Astrocyte (in vitro differentiated cells and primary cell): Measurements from ENCODE around the gene BST1.
"Not testable (repeated sequence)": the region's sequence is repeated elsewhere in the genome, so short reads cannot be mapped to it uniquely, and the experiment has no call there.

ENCODE experiments used
- EZH2 ChIP-seq: IDR thresholded peaks from 2 replicates; pipeline ENCODE4 v1.6.1; 2012; ENCODE audit warnings: mild to moderate bottlenecking, low read length, inconsistent platforms; ENCODE audit not compliant: insufficient read depth
- TF ChIP-seq, protein P1 (sequence below): IDR thresholded peaks from 2 replicates; pipeline ENCODE4 v1.5.1; 2011; ENCODE audit warnings: low read depth, mild to moderate bottlenecking, inconsistent platforms, low read length, moderate library complexity; ENCODE audit not compliant: insufficient read depth

DNA sequence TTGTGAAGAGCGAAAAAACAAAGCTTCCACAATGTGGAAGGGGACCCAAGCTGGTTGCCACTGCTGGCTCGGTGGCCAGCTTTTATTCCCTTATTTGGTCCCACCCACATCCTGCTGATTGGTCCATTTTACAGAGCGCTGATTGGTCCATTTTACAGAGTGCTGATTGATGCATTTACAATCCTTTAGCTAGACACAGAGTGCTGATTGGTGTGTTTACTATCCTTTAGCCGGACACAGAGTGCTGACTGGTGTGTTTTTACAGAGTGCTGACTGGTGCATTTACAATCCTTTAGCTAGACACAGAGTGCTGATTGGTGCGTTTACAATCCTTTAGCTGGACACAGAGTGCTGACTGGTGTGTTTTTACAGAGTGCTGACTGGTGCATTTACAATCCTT is 30.2 kb downstream of the BST1 start:
- TF ChIP-seq, protein P1, sequence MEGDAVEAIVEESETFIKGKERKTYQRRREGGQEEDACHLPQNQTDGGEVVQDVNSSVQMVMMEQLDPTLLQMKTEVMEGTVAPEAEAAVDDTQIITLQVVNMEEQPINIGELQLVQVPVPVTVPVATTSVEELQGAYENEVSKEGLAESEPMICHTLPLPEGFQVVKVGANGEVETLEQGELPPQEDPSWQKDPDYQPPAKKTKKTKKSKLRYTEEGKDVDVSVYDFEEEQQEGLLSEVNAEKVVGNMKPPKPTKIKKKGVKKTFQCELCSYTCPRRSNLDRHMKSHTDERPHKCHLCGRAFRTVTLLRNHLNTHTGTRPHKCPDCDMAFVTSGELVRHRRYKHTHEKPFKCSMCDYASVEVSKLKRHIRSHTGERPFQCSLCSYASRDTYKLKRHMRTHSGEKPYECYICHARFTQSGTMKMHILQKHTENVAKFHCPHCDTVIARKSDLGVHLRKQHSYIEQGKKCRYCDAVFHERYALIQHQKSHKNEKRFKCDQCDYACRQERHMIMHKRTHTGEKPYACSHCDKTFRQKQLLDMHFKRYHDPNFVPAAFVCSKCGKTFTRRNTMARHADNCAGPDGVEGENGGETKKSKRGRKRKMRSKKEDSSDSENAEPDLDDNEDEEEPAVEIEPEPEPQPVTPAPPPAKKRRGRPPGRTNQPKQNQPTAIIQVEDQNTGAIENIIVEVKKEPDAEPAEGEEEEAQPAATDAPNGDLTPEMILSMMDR, result not testable (repeated sequence)
- TF ChIP-seq EZH2, result not testable (repeated sequence)
